Measurements from ENCODE around the gene ZNF606. TPM values are rescaled to one million over a fixed set of nuclear protein-coding genes. Genes with fewer than 3 reads are reported as not detected.

The ZNF606 gene
- total and polyA plus RNA-seq, 8 donors, result 4.8 to 12.2 (median 6.4) TPM

DNA sequence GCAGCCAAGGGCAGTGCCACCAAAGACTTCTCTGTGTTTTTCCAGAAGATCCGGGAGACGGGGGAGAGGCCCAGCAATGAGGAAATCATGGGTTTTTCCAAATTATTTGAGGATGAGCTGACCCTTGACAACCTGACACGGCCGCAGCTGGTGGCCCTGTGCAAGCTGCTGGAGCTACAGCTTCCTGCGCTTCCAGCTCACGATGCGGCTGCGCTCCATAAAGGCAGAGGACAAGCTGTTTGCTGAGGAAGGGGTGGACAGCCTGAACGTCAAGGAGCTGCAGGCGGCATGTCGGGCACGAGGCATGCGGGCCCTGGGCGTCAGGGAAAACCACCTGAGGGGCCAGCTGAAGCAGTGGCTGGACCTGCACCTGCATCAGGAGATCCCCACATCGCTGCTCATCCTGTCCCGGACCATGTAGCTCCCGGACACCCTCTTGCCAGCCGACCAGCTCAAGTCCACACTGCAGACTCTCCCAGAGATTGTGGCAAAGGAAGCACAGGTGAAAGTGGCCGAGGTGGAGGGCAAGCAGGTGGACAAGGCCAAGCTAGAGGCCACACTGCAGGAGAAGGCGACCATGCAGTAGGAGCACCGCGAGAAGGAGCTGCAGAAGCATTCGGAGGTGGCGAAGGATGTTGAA, 42.9 kb upstream of the ZNF606 start:
- no peaks in the 10 kb centered on the region for H3K9me3 ChIP-seq
- H3K4me3 ChIP-seq, result no peak overlapping the region
- WGBS, 2 donors, result 80 to 88% methylated on average over 24 of the region's 24 CpGs
- TF ChIP-seq, protein P1, sequence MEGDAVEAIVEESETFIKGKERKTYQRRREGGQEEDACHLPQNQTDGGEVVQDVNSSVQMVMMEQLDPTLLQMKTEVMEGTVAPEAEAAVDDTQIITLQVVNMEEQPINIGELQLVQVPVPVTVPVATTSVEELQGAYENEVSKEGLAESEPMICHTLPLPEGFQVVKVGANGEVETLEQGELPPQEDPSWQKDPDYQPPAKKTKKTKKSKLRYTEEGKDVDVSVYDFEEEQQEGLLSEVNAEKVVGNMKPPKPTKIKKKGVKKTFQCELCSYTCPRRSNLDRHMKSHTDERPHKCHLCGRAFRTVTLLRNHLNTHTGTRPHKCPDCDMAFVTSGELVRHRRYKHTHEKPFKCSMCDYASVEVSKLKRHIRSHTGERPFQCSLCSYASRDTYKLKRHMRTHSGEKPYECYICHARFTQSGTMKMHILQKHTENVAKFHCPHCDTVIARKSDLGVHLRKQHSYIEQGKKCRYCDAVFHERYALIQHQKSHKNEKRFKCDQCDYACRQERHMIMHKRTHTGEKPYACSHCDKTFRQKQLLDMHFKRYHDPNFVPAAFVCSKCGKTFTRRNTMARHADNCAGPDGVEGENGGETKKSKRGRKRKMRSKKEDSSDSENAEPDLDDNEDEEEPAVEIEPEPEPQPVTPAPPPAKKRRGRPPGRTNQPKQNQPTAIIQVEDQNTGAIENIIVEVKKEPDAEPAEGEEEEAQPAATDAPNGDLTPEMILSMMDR (IDR thresholded peaks at IDR 0.05), result no peak
- no peaks in the 10 kb centered on the region for H3K36me3 ChIP-seq
- no peaks in the 10 kb centered on the region for H3K4me1 ChIP-seq
- DNase-seq (no peak), ATAC-seq (no peak), FAIRE-seq (no peak)
- H3K27ac ChIP-seq, result no peak overlapping the region
- H3K27me3 ChIP-seq, result no peaks in the 10 kb centered on the region
- intact Hi-C loops (cut with DNase I), result no loop called here

DNA sequence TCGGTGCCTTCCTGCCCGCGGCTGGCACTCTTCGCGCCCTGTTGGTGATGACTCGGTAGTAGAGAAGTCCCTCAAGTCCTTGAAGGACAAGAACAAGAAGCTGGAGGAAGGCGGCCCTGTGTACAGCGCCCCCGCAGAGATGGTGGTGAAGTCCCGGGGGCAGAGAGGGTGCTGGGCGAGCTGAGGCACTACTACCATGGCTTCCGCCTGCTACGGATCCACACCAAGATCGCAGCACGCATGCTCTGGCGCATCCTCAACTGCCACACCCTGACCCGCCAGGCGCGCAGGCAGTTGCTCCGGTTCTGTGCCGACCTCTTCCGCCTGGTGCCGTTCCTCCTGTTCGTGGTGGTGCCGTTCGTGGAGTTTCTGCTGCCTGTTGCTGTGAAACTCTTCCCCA, 42.3 kb upstream of the ZNF606 start:
- no peaks in the 10 kb centered on the region for H3K36me3 ChIP-seq
- H3K4me3 ChIP-seq, result no peak overlapping the region
- ATAC-seq (no peak), DNase-seq (no peak), FAIRE-seq (no peak)
- no peaks in the 10 kb centered on the region for H3K27me3 ChIP-seq
- no peaks in the 10 kb centered on the region for H3K4me1 ChIP-seq
- TF ChIP-seq, protein P1 (IDR thresholded peaks at IDR 0.05), result no peak
- intact Hi-C loops (cut with DNase I), result no loop called here
- WGBS, 2 donors, result 84 to 89% methylated on average over 26 of the region's 26 CpGs
- H3K27ac ChIP-seq, result no peak overlapping the region
- H3K9me3 ChIP-seq, result no peaks in the 10 kb centered on the region

DNA sequence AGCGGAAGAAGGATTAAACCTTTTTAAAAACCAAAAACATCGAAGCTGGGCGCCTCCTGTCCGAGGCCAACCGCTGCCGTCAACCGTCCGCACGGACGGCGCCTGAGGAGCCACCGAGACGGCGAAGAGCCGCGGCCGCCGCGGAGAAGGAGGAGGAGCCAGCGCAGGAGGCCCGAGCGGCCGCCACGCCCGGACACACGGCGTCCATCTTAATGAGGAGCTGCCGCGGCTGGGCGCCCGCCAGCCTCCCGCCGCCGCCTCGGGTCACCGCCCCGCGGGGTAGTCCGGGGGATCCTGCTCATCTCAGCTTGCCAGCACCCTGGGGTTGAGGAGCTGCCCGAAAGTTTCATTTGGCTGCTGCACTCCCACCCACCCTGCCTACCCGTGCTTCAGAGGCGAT, 41.8 kb upstream of the ZNF606 start:
- H3K4me1 ChIP-seq, result no peaks in the 10 kb centered on the region
- no peak overlapping the region for H3K27ac ChIP-seq
- intact Hi-C loops (cut with DNase I), result no loop called here
- H3K4me3 ChIP-seq, result no peak overlapping the region
- TF ChIP-seq, protein P1 (IDR thresholded peaks at IDR 0.05), result no peak
- H3K36me3 ChIP-seq, result no peaks in the 10 kb centered on the region
- WGBS, 2 donors, result 49 to 71% methylated on average over 11 to 41 of the region's 42 CpGs
- ATAC-seq (no peak), FAIRE-seq (no peak), DNase-seq (no peak)
- H3K27me3 ChIP-seq, result no peaks in the 10 kb centered on the region
- no peaks in the 10 kb centered on the region for H3K9me3 ChIP-seq

DNA sequence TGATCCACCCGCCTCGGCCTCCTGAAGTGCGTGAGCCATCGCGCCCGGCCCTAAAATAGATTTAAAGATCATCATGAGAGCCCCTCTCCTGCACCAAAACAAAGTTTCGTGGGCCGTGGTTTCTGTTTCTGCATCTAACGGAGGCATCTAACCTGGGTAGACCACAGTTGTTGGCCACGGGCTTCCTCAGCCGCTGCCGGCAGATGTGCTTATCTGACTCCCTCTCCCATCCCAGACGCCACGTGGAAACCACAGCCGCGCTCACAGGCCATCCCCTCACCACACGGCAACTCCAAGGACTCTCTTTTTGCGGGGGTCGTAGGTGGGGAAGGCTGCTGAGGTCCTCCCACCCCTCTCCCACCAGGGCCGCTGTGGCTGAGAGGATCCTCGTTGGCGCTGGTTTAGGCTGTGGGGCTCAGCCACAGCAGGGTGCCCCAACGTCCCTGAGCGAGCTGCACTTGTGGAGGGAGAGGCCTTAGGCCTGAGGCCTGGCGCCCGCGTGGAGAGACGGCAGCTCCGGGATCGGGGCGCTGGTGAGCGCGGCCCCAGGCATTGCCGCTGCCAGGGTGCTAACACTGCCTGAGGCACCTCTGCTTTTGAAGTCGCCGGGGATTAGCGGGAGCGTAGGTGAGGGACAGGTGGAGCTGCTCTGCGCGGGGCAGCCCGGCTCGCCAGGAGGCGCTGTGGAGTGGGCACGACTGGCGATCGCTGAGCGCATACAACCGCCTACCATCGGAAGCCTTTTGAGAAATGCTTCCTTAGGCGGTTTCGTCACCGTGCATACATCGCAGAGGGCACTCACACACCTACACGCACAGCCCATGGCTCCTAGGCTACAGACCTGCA, 40.1 kb upstream of the ZNF606 start:
- Histone ChIP-seq H3K27me3 (no peaks in the 10 kb centered on the region), H3K9me3 (no peaks in the 10 kb centered on the region), H3K4me3 (no peak overlapping the region), H3K36me3 (no peaks in the 10 kb centered on the region), H3K4me1 (no peaks in the 10 kb centered on the region), H3K27ac (no peak overlapping the region)
- intact Hi-C loops (cut with DNase I), result no loop called here
- ATAC-seq (peak in 2 of 4 donors; percentile 28 to 38), FAIRE-seq (no peak), DNase-seq (no peak)
- TF ChIP-seq, protein P1 (IDR thresholded peaks at IDR 0.05), result no peak
- WGBS, 2 donors, result 34% methylated on average over 53 to 54 of the region's 54 CpGs
